Measurements from ENCODE around the gene TYK2. TPM values are rescaled to one million over a fixed set of nuclear protein-coding genes. Genes with fewer than 3 reads are reported as not detected.
A peak's percentile ranks its signal among the peaks of the same experiment; 100 is the strongest.
"Not testable (repeated sequence)": the region's sequence is repeated elsewhere in the genome, so short reads cannot be mapped to it uniquely, and the experiment has no call there.

TYK2 gene
- total RNA-seq, 4 donors from 2014 or later: 40.8 to 77.2 (median 53.9) TPM

DNA sequence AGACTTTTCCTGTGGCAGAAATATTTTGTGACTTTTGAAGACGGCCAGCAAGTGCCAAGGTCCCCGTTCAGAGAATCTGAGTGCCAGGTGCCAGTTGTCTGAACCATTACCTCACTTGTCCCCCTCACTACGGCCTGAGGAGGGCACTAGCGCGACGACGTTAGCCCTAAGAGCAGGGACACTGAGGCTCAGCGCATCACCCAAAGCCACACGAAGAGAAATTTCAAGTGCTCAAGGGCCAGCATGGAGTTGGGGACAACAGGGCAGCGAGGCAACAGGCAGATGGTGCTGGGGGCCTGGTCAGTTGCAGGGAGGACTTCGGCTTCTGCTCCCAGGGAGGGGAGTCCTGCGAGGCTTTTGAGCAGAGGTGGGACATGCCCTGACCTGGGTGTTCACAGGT lies 9.5 kb upstream of the TYK2 start:
- Histone ChIP-seq H3K27ac (no peak overlapping the region), H3K4me1 (peaks cover 0 to 8% (median 3%) of the 10 kb centered on the region in 3 donors), H3K36me3 (peaks cover 0 to 42% of the 10 kb centered on the region in 2 donors), H3K27me3 (no peaks in the 10 kb centered on the region), H3K9me3 (no peaks in the 10 kb centered on the region), H3K4me3 (no peak overlapping the region)
- WGBS, 2 donors (ENCODE audit: low coverage in 1 of 2): 74 to 100% methylated on average over 1 to 4 of the region's 12 CpGs
- TF ChIP-seq POLR2A (IDR thresholded peaks at IDR 0.05) (no peak), POLR2AphosphoS5 (IDR thresholded peaks at IDR 0.05) (no peak), EP300 (IDR thresholded peaks at IDR 0.05) (no peak)
- TF ChIP-seq, protein P1, sequence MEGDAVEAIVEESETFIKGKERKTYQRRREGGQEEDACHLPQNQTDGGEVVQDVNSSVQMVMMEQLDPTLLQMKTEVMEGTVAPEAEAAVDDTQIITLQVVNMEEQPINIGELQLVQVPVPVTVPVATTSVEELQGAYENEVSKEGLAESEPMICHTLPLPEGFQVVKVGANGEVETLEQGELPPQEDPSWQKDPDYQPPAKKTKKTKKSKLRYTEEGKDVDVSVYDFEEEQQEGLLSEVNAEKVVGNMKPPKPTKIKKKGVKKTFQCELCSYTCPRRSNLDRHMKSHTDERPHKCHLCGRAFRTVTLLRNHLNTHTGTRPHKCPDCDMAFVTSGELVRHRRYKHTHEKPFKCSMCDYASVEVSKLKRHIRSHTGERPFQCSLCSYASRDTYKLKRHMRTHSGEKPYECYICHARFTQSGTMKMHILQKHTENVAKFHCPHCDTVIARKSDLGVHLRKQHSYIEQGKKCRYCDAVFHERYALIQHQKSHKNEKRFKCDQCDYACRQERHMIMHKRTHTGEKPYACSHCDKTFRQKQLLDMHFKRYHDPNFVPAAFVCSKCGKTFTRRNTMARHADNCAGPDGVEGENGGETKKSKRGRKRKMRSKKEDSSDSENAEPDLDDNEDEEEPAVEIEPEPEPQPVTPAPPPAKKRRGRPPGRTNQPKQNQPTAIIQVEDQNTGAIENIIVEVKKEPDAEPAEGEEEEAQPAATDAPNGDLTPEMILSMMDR (IDR thresholded peaks at IDR 0.05): no peak
- no peak for ATAC-seq

DNA sequence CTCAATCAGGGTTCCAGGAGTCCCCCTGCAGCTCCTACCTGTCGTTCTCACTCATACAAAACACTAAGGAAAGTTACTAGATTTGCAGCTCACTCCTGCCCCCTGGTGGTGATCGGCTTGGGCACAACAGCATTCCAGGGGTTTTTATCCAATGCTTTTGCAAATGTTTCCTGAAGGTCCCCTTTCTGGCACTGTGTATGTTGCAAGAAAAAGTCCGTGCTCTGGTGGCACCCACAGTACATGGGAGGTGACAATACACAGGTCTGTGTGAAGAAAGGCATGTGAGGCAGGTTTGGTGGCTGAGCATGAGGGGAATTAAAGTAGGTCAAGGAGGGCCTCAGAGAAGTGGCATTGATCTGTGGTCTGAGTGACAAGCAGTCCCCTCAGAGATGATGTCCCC lies 8.6 kb upstream of the TYK2 start:
- ATAC-seq: peak; percentile 54
- peaks cover 0 to 33% of the 10 kb centered on the region in 2 donors for H3K36me3 ChIP-seq
- WGBS, 2 donors (ENCODE audit: low coverage in 1 of 2): 0% methylated on average over 2 to 3 of the region's 3 CpGs
- H3K9me3 ChIP-seq: no peaks in the 10 kb centered on the region
- H3K27me3 ChIP-seq: no peaks in the 10 kb centered on the region
- H3K4me3 ChIP-seq: no peak overlapping the region
- no peak overlapping the region for H3K27ac ChIP-seq
- no peak for TF ChIP-seq POLR2AphosphoS5 (IDR thresholded peaks at IDR 0.05)
- TF ChIP-seq, protein P1 (IDR thresholded peaks at IDR 0.05): peak in 3 of 4 experiments; percentile 86 to 95 (median 94)
- H3K4me1 ChIP-seq: peaks cover 0 to 8% (median 3%) of the 10 kb centered on the region in 3 donors

DNA sequence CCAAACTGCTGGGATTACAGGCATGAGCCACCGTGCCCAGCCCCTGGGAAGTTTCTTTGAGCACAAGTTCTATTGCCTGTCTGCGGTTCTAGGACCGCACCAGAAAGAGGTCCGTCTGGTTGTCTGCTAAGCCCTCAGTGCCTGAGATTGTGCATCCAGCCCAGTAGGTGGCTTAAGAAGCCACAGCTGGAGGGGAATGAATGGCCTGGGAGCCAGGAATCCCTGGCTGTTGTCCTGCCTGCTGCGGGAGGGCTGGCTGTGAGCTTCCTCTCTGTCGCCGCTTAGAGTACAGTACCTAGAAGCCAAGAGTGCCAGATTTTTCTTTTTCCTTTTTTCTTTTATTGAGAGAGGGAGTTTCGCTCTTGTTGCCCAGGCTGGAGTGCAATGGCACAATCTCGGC lies 4.2 kb upstream of the TYK2 start:
- 56 to 60% methylated on average over 1 to 3 of the region's 9 CpGs for WGBS, 2 donors (ENCODE audit: low coverage in 1 of 2)
- no peak overlapping the region for H3K27ac ChIP-seq
- no peaks in the 10 kb centered on the region for H3K9me3 ChIP-seq
- no peak for ATAC-seq
- TF ChIP-seq POLR2AphosphoS5 (IDR thresholded peaks at IDR 0.05) (no peak), POLR2A (IDR thresholded peaks at IDR 0.05) (no peak), EP300 (IDR thresholded peaks at IDR 0.05) (no peak)
- TF ChIP-seq, protein P1 (IDR thresholded peaks at IDR 0.05): no peak
- H3K4me1 ChIP-seq: peaks cover 0 to 18% (median 6%) of the 10 kb centered on the region in 3 donors
- H3K36me3 ChIP-seq: no peaks in the 10 kb centered on the region
- no peaks in the 10 kb centered on the region for H3K27me3 ChIP-seq
- H3K4me3 ChIP-seq: no peak overlapping the region

DNA sequence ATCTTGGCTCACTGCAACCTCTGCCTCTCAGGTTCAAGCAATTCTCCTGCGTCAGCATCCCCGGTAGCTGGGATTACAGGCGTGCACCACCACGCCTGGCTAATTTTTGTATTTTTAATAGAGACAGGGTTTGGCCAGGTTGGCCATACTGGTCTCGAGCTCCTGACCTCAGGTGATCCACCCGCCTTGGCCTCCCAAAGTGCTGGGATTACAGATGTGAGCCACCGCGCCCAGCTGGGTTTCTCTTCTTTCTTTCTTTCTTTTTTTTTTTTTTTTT lies 2.8 kb upstream of the TYK2 start:
- H3K4me3 ChIP-seq, H3K27ac ChIP-seq, H3K9me3 ChIP-seq, H3K27me3 ChIP-seq, H3K36me3 ChIP-seq, ATAC-seq: not testable (repeated sequence)
- peaks cover 0 to 22% (median 4%) of the 10 kb centered on the region in 3 donors for H3K4me1 ChIP-seq
- 77 to 85% methylated on average over 5 to 6 of the region's 8 CpGs for WGBS, 2 donors (ENCODE audit: low coverage in 1 of 2)

DNA sequence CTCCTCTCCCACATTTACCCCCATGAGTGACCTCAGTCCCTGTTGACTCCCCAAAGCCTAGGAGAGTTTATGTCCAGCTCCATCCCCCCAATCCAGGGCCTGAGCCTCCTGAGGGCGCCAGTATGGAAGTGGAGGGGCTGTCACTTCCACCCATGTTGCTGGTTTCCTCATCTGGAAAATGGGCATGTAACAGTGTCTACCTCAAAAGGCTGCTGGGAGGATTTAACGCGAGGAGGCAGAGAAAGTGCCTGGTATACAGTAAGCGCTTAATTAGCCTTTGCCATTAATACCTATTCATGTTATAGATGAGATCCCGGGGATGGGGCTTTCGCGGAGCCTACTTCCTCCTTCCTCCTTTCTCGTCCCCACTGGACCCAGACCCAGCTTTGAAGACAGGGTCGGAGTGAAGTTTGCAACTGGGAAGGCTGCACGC lies 476 bp downstream of the TYK2 start:
- Histone ChIP-seq H3K36me3 (peaks cover 0 to 30% of the 10 kb centered on the region in 2 donors), H3K4me3 (peak overlapping the region; percentile 58 to 80), H3K4me1 (peaks cover 0 to 22% (median 4%) of the 10 kb centered on the region in 3 donors), H3K27me3 (no peaks in the 10 kb centered on the region), H3K27ac (peak overlapping the region; percentile 39 to 88 (median 86)), H3K9me3 (no peaks in the 10 kb centered on the region)
- no peak for TF ChIP-seq POLR2A (IDR thresholded peaks at IDR 0.05)
- TF ChIP-seq, protein P1 (IDR thresholded peaks at IDR 0.05): no peak
- WGBS, 2 donors (ENCODE audit: low coverage in 1 of 2): 0% methylated on average over 2 to 6 of the region's 10 CpGs
- no peak for ATAC-seq

DNA sequence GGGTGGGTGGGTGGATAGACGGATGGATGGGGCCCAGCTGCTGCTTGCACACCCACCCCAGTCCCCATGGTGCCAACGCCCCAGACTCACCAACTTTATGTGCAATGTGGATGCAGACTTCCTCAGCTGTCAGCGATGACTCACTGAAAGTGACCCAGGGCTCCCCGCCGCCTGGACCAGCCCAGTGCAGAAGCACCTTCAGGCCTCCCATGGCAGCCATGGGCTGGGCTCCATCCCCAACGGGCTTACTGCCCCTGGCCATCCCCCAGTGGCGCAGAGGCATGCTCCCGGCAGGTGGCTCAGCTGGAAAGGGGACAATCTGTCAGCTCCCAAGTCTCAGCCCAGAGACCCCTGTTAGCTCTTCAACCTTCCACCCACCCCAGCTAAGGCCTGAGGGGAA lies 2.2 kb downstream of the TYK2 start:
- no peak for ATAC-seq
- no peaks in the 10 kb centered on the region for H3K9me3 ChIP-seq
- no peak overlapping the region for H3K27ac ChIP-seq
- H3K36me3 ChIP-seq: peaks cover 0 to 45% of the 10 kb centered on the region in 2 donors
- WGBS, 2 donors (ENCODE audit: low coverage in 1 of 2): 80 to 92% methylated on average over 1 to 6 of the region's 8 CpGs
- TF ChIP-seq, protein P1 (IDR thresholded peaks at IDR 0.05): no peak
- TF ChIP-seq POLR2AphosphoS5 (IDR thresholded peaks at IDR 0.05): no peak
- no peak for TF ChIP-seq EP300 (IDR thresholded peaks at IDR 0.05)
- no peak for TF ChIP-seq POLR2A (IDR thresholded peaks at IDR 0.05)
- no peaks in the 10 kb centered on the region for H3K27me3 ChIP-seq
- peaks cover 0 to 22% (median 4%) of the 10 kb centered on the region in 3 donors for H3K4me1 ChIP-seq
- no peak overlapping the region for H3K4me3 ChIP-seq

DNA sequence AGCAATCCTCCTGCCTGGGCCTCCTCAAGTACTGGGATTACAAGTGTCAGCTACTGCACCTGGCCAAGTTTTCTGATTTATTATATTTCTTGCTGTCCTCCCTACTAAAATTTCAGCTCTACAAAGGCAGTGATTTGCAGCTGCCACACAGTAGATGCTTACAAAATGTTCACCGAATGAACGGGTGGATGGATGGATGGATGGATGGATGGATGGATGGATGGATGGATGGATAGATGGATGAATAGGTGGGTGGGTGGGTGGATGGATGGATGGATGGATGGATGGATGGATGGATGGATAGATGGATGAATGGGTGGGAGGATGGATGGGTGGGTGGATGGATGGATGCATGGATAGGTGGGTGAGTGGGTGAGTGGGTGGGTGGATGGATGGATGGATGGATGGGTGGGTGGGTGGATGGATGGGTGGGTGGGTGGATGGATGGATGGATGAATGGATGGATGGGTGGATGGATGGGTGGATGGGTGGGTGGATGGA lies 3.2 kb downstream of the TYK2 start:
- H3K36me3 ChIP-seq: peaks cover 0 to 53% of the 10 kb centered on the region in 2 donors
- not testable (repeated sequence) for H3K4me3 ChIP-seq, H3K27me3 ChIP-seq, H3K9me3 ChIP-seq, H3K27ac ChIP-seq, ATAC-seq
- H3K4me1 ChIP-seq: peaks cover 0 to 22% (median 4%) of the 10 kb centered on the region in 3 donors
- 100% methylated on average over 2 of the region's 2 CpGs; no CpG with 5 or more reads in 1 of the 2 donors for WGBS, 2 donors (ENCODE audit: low coverage in 1 of 2)
